ENCODE results near the gene SKA3. TPM values are rescaled to one million over a fixed set of nuclear protein-coding genes. Genes with fewer than 3 reads are reported as not detected.

Gene SKA3
- total RNA-seq, 4 donors from 2014 or later = 0.19 to 2.0 (median 1.2) TPM

GRCh38 chr13:21111546-21111945, 64.8 kb downstream of the SKA3 start:
- TF ChIP-seq CTCF (IDR thresholded peaks at IDR 0.05; ENCODE audit: low read depth) = no peak

GRCh38 chr13:21109168-21109567, 67.2 kb downstream of the SKA3 start:
- no peak for TF ChIP-seq CTCF (IDR thresholded peaks at IDR 0.05; ENCODE audit: low read depth)

- TF ChIP-seq CTCF (IDR thresholded peaks at IDR 0.05; ENCODE audit: low read depth) = no peak
These were observed 70.3 kb downstream of the SKA3 start for GRCh38 chr13:21106089-21106488.

GRCh38 chr13:21104199-21105019, 71.9 kb downstream of the SKA3 start:
- no peak for TF ChIP-seq CTCF (IDR thresholded peaks at IDR 0.05; ENCODE audit: low read depth)

Small RNA genes lying within 50 kb of the gene (small RNA-seq; reads per million reads assigned to genes)
- gene AL158032.1 = not detected
- not detected for gene RF00086
- gene RF02116 = not detected

Other genes with a start within 250 kb of the SKA3 start
- 10 to 100 TPM; 29.0 to 31.8 (median 29.6) TPM for gene LATS2, start 115.0 kb downstream of the SKA3 start, total RNA-seq
- 10 to 100 TPM; 48.6 to 91.5 (median 69.2) TPM for gene SAP18, start 36.4 kb downstream of the SKA3 start, total RNA-seq
- gene MRPL57, start 106 bp upstream of the SKA3 start, total RNA-seq = 10 to 100 TPM; 19.4 to 32.6 (median 25.1) TPM